HG03565 (cell line): ENCODE measurements around the gene L3MBTL4.

Source experiments
- ATAC-seq: cut with Tn5 transposase; IDR thresholded peaks from one replicate; pipeline ENCODE4 v1.9.1; 2021; ENCODE audit warnings: mild to moderate bottlenecking, moderate library complexity; ENCODE audit not compliant: unreplicated experiment

The L3MBTL4 gene

GRCh38 chr18:6255886-6256285 is 158.8 kb downstream of the L3MBTL4 start:
- ATAC-seq, result no peak

DNA sequence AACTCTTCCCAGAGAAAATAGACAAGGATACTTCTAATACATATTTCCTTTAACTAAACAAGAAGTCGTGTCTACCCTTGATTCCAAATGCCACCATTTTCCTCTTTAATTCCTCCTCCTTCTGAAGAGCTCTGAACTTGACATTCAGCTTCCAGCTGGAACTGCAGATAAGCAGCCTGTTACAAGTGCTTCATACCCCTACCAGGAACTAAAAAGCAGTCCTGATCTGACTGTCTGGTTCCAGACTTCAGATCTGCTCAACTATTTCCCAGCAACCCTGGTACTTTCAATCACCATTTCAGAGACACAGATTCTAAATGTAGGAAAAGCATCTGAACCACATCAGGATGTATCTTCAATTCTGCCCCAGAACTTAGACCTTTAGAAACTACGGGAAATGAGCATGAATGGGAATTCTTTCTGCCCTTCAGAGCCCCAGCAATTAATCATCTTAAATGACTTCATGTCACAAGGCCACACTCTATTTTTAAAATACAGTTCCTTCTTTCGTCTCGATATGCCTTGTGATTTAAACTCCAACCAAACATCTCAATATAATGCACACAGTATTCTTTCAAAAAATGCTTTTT is 159.5 kb downstream of the L3MBTL4 start:
- no peak for ATAC-seq

GRCh38 chr18:6254456-6254855 is 160.3 kb downstream of the L3MBTL4 start:
- no peak for ATAC-seq

DNA sequence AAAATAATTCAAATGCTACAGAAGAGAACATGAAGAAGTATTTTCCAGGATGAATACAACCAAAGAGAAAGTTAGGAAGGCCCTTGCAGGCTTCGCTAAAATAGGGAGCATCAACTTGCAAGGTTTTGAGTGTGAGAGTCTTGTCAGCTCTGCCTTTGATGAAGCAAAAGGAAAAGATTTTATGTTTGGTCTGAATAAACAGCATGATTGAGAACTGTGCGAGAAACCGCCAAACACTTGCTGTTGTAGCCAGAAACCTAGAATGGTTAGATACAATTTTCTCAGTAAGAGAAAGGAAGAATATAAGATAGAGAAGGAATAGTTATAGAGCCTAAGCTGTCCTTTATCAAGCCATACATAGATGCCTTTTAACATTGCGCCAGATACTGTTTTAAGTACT is 163.6 kb downstream of the L3MBTL4 start:
- ATAC-seq, result no peak

- no peak for ATAC-seq
Observed at GRCh38 chr18:6249788-6250187, 164.9 kb downstream of the L3MBTL4 start.

- ATAC-seq, result peak; percentile 93
Observed at GRCh38 chr18:6249170-6249569, 165.5 kb downstream of the L3MBTL4 start.

- no peak for ATAC-seq
Observed at GRCh38 chr18:6248017-6248416, 166.7 kb downstream of the L3MBTL4 start.

DNA sequence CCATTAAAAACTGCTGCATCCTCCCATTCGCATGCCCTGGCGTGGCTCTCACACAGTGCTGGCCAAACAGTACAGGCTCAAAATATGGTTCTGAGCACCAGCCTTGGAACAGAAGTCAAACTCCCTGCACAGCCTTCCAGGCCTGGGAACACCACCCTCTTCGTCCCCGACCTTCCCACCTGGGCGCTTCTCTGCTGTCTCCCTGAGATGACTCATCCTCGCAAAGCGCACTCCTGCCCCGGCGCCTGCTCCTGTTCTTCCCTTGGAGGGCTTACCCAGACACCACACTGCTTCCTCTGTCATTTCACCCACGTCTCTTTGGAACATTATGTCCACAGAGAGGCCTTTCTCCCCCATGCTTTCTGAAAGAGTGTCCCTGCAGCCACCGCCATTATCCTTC is 172.7 kb downstream of the L3MBTL4 start:
- ATAC-seq, result no peak

- no peak for ATAC-seq
Observed at GRCh38 chr18:6239716-6240115, 175.0 kb downstream of the L3MBTL4 start.

DNA sequence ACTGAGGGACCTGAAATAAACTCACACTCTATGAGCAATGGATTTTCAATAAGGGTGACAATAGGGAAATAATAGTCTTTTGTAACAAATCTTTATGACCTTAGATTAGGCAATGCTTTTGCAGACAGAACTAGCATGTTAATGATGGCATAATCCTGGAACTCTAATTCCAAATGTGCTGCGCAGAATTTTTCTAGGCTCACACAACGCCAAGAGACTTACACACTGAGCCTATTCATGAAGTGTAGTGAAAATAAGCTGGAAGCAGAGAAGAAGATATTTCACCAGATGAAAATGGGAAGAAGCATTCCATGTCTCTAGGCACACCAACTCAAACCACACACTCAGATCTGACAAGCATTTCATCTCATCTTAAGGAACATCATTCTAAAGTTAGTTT is 178.5 kb downstream of the L3MBTL4 start:
- no peak for ATAC-seq

GRCh38 chr18:6222271-6222670 is 192.4 kb downstream of the L3MBTL4 start:
- no peak for ATAC-seq

GRCh38 chr18:6221602-6222014 is 193.1 kb downstream of the L3MBTL4 start:
- ATAC-seq, result peak; percentile 58

DNA sequence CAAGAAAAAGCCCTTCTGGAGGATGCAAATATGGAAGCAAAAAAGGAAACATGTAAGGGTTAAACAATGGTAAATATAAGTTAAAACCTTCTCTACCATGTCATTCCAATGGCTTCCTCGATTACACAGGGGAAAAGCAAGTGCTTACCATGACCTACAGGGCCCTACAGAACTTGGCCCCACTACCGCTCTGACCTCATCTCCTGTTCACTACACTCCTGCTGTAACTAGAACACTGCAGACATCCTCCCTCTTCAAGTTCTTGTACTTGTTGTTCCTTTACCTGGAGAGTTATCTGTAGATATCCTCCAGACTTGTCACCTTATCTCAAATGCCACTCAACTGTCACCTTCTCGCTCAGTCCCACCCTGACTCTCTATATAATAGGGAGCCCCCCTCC is 194.6 kb downstream of the L3MBTL4 start:
- no peak for ATAC-seq

DNA sequence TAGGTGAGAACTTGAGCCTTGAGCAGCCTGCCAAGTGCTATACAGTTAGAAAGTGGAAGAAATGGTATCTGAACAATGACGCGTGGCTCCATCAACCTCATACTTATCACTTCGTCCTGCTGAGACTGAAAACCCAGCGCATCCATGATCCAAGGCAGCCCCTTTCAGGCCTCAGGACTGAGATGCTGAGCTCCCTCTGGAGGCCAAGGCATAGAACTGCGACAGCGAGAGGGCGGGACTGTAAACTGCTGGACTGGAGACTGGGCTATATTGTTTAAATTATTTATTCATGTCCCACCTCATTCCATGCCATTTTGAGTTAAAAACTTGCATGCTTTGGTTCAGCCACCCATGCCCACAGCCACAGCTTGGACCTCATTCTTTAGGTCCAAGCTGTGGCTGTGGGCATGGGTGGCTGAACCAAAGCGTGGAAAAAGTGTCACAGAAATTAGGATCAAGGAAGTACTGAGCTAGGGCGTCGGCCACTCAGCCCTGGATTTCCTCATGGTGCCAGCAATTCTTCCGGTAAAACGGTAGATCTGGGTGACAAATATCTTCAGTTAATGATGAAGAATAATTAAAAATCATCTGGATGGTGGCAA is 195.5 kb downstream of the L3MBTL4 start:
- ATAC-seq, result no peak

DNA sequence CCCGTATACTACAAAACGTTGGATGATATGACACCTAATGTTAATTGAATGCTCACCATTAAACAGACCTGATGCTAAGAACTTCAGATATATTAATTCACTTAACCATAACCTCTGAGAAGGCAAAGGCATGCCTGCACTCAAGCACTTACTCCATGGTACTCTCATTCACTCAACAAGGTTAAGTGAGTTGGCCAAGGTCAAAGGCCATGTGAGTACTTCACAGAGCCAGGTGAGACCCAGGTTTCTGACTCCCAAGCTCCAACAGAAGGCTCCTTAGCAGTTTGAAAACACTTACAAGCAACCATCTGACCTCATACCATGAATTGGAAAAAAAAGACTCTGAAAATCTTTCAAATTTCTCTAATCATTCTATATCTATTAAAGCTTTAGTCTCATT is 198.8 kb downstream of the L3MBTL4 start:
- no peak for ATAC-seq

GRCh38 chr18:6211174-6211504 is 203.6 kb downstream of the L3MBTL4 start:
- no peak for ATAC-seq

DNA sequence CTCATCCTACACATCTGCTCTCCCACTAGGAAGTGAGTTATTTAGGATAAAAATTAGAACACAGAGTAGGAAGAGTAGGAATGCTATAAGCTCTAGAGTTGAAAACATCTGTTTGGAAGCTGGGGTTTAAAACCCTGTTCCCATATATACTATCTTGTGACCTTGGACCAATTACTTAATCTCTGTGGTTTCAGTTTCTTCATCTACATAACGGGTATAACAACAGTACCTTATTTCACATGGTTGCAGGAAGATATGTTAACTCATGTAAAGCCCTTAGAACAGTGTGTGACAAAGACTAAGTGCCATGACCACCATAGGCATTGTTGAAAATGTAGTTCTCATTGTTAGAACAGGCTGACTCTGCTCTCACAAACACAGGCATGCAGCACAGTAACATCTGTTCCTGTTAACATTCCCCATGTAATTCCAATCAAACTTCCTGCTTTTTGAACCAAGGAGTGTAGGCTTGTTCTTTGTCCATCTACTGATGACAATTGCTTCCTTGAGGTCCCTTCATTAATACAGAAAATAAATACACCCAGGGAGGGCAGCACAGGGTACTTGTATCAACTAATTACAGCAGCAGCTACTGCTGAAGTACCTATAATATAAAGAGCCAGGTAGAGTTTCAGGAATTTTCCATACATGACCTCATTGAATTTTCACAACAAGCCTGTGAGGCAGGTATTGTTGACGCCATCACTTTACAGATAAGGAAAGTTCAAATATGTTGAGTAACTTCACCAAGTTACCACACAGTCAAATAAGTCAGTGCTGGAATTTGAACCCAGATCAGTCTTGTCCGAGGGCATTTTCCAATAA is 204.2 kb downstream of the L3MBTL4 start:
- ATAC-seq, result no peak

- no peak for ATAC-seq
Observed at GRCh38 chr18:6207941-6208340, 206.8 kb downstream of the L3MBTL4 start.

DNA sequence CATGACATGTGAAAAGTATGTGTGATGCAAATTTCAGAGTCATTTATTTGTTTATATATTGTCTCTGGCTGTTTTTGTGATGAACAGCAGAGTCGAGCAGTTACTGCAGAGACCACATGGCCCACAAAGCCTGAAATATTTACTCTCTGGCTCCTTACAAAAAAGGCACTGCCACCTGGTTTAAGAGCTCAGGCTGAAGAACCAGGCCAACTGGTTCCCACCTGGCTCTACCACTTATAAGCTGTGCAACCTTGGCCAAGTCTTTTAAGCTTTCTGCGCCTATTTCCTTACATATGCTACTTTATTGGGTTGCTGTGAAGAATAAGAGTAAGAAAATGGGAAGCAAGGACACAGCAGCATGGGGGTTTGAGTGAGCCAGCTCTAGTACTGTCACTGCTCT is 207.6 kb downstream of the L3MBTL4 start:
- no peak for ATAC-seq

DNA sequence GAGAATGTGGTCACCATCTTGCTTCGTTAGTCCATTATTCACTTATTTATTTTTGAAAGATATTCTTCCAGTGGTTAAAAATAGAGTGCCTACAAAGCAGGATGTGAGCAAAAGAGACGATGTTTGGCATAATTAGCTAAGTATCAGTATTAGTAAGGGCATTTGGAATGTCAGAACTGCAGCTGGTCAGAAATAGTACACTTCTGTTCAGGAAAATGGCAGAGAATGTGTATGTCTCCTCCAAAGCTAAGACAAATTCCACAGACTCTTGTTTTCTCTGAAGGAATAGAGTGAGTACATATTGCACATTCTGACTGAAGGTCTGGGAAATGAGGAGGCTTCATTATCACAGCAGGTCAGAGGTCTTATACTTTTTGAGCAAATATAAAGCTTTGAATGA is 209.0 kb downstream of the L3MBTL4 start:
- no peak for ATAC-seq

GRCh38 chr18:6204476-6204875 is 210.2 kb downstream of the L3MBTL4 start:
- ATAC-seq, result no peak

DNA sequence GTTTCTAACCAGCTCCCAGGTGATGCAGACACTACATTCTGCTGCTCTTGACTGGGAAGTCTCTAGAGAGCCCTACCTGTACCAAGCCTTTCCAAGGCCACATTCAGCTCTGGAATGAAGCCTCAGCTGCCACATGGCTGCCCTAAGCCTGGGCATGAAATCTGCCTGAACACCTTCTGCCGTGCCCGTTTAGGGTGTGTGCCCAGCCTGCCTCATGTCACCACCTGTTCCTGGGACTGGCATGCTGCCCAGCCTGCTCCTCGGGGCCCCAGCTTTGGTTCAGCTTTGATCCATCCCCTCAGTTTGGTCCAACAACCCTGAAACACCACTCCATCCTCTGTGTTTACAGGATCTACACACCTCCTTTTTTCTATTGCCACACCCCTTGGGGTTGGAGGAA is 210.9 kb downstream of the L3MBTL4 start:
- no peak for ATAC-seq
